DMS153 (cell line): Measurements from ENCODE around the gene RDX.
"Not testable (repeated sequence)": the region's sequence is repeated elsewhere in the genome, so short reads cannot be mapped to it uniquely, and the experiment has no call there.

Experiments
- DNase-seq: peaks from one replicate; lab custom pipeline; 2025; lab: John Stamatoyannopoulos, UW

The RDX gene

DNA sequence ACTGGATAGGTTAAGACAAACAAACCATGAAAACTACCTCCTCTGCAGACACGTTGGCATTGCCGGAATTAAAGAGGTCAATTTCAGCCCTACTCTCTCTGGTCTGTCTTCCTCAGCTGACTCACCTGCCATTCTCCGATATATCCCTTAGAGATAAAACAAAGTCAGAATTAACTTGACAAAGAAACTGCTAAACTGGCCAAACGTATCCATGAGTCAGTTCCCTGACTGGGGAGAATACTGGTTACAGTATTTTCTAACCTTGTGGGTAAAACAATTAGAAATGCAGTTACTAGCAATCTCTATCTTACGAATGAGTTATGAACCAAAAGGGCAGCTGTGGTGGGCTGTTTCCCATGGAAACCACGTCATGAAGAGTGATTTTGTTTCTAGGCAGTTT lies 96.2 kb downstream of the RDX start:
- DNase-seq, result no peak

DNA sequence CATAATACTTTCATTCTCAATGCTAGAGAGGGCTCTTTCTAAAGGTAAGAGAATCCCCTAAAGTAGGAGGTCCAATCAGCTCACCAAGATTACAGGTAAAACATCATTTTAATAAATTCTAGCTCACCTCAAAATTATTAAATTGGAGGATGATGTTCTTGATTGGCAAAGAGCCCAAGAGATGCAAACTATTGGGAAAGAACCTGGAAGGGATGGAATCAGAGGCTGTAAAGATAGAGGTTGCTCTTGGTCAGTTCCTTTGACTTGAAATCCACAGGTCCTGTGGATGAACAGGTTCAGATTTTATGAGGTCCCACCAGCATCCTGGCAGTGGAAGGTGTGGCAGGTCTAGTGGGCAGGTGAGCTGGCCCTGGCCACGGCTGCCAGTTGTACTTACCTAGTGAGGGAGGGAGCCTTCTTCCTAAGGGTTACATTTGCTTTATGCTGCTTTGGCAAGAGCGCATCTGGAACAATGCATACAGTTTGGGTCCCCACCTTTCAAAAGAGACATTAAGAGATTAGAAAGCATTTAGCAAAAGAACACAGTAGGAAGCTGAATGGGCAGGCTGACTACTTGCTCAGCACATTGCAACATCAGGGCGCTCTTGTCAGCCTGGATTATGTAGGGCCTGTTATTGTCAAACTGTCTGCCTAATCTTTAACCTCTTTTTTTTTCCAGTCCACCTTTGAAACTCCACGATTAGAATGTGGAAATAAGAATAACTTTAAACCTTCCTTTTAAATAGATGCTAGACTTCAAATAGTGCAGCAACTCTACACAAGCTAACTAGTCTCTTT lies 97.0 kb downstream of the RDX start:
- DNase-seq, result no peak

DNA sequence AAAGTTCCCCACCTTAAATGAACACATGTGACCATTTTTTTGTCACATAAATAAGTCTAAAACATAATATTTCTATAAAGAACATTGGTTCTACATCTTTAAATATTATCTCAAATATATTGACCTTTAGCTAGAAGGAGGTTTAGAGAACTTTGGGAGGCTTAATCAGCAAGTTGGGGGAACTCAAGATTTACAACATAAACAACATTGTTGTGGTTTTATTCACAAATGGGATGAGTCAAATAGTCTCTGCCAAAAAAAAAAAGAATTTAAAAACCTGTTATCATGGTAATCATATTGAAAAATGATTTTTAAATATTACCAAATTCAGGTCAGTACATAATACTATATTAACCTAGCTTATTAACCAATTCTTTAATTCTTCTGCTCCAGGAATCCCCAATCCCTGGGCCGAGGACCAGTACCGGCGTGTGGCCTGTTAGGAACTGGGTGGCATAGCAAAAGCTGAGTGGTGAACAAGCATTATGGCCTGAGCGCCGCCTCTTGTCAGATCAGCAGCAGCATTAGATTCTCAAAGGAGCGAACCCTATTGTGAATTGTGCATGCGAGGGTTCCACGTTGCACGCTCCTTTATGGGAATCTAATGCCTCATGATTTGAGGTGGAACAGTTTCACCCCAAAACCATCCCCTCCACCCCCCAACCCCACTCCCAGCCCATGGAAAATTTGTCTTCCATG lies 98.2 kb downstream of the RDX start:
- no peak for DNase-seq

DNA sequence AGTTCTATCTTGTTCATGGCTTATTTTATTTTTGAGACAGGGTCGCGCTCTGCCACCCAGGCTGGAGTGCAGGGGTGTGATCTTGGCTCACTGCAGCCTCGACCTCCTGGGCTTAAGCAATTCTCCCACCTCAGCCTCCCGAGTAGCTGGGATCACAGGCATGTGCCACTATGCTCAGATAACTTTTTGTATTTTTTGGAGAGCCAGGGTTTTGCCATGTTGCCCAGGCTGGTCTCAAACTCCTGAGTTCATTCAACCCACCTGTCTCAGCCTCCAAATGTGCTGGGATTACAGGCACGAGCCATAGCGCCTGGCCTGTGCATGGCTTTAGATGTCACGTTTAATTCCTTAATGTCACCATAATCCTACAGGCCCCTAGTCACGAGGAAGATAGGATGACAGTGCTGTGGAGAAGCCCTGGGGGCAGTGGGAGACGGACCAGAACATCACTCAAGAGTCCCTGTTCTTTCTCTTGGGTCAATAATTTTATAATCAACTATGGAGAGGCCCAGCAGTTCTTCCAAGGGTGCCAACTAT lies 99.5 kb downstream of the RDX start:
- no peak for DNase-seq

DNA sequence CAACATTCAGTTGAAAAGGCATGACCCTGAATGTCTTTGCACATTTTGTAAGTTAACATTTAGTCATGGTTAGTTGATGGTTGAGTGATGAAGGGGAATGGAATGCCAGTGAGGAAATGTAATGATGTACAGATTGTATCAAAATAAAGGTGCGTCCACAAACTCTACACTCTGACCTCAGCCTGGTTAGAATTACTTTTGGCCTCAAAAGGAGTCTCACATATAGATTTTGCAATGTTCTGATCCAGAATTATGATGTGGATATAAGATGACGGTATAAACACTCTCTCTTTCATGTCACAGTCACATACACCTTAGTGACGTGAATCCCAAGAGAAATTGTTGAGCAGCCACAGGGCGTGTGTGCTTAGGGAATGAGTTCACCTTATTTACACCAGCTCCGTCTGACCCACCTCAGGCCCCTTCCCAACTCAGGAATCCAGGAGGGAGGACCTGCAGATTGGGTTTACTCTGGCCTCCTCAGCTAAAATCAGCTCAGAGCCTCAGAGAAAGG lies 100.1 kb downstream of the RDX start:
- no peak for DNase-seq

DNA sequence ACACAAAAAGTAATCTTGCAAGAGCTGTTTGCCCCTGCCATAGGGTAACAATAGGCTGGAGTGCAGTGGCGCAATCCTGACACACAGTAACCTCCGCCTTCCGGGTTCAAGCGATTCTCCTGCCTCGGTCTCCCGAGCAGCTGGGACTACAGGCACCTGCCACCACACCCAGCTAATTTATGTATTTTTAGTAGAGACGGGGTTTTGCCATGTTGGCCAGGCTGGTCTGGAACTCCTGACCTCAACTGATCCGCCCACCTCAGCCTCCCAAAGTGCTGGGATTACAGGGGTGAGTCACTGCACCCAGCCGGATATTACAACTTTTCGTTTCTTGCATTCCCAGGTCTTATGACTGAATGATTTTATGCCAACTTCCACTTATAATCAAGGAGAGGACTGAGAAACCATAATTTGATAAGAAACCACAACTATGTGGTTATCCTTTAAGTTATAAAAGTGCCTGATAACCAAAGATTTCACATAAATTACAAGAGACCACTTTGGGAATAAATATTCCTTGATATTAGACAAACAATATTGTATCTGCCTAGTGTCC lies 102.1 kb downstream of the RDX start:
- DNase-seq, result not testable (repeated sequence)

DNA sequence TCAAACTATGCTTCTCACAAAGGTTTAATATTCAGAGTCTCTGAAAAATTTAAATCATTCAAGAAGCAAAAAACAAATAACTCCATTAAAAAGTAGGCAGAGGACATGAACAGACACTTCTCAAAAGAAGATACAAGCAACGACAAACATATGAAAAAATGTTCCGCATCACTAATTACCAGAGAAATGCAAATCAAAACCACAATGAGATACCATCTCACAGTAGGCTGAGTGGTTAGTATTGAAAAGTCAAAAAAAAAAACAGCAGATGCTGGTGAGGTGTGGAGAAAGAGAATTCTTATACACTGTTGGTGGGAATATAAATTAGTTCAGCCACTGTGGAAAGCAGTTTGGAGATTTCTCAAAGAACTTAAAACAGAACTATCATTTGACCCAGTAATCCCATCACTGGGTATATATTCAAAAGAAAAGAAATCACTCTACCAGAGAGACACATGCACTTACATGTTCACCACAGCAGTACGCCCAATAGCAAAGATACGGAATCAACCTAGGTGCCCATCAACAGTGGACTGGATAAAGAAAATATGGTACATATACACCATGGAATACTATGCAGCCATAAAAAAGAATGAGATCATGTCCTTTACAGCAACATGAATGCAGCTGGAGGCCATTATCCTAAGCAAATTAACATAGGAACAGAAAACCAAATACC lies 103.7 kb downstream of the RDX start:
- not testable (repeated sequence) for DNase-seq

DNA sequence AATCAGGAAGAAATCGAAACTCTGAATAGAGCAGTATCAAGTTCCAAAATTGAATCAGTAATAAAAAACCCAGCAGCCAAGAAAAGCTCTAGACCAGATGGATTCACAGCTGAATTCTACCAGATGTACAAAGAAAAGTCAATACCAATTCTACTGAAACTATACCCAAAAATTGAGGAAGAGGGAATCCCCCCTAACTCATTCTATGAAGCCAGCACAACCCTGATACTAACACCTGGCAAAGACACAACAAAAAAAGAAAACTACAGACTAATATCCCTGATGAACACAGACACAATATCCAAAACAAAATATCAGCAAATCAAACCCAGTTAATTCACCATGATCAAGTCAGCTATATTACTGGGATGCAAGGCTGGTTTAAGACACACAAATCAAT lies 105.5 kb downstream of the RDX start:
- DNase-seq, result no peak

DNA sequence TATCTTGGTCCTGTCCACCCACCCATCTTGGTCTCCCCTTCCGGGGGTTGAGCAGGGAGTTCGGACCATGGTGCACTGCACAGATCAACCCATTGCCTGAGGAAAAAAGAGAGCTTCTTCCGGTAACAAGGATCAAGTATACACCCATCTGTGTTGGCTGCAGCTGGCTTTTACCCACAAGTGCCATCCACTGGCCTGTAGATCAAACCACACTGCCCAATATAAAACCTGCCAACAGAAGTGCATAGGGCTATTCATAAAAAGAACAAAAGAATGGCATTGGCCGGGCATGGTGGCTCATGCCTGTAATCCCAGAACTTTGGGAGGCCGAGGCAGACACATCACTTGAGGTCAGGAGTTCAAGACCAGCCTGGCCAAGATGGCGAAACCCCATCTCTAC lies 108.7 kb downstream of the RDX start:
- no peak for DNase-seq

DNA sequence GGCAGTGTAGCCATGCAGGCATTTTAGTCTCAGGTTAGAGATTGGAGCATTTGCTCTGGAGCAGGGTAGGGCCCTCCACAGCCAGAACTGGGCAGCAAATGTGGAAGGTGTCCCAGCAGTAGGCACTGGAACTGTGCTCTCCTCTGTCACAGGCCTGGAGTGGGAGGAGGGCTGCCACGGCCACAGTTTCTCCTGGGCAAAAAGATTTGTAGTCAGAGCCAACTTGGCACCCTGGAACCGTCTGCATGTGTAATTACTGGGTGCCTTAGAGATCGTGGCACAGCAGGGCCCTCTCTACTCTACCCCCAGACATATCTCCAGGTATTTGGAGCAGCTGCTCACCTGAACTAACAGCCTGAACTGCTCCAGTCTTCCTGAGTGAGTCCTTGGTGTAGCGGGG lies 109.5 kb downstream of the RDX start:
- no peak for DNase-seq

DNA sequence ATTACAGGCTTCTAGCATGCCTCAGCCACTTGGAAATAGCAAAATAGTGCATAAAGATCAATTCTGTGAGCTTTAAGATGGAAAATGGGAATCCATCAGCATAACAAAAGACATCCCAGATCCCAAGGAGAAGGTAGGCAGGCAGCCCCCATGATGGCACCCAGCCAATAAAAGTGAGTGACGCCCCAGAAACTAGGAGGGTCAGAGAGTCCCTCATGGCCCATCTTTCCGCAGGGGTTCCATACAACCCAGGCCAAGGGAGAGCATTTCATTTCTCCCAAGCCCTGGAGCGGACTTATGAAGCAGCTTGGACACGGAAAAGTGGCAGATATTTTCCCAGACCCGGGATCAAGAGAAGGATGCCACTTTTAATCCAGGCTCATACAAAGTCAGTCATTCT lies 110.0 kb downstream of the RDX start:
- DNase-seq, result no peak

DNA sequence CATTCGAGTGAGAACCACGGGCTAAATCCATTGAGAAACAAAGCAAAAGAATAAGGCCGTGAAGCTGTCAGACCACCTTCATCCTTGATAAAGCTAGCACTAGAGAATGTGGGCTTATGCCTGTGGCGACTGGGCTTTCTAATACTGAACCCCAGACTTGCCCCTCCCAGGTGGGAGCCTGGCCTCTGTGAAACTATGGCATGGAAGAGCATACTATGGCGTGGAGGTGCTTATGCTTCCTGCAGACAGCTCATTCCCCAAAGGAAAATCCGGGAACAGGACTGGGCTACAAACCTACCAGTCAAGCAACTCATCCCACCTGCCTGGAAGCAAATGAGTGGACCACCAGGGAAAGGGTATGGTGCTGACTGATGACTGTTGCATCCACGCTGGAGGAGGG lies 110.8 kb downstream of the RDX start:
- DNase-seq, result no peak

DNA sequence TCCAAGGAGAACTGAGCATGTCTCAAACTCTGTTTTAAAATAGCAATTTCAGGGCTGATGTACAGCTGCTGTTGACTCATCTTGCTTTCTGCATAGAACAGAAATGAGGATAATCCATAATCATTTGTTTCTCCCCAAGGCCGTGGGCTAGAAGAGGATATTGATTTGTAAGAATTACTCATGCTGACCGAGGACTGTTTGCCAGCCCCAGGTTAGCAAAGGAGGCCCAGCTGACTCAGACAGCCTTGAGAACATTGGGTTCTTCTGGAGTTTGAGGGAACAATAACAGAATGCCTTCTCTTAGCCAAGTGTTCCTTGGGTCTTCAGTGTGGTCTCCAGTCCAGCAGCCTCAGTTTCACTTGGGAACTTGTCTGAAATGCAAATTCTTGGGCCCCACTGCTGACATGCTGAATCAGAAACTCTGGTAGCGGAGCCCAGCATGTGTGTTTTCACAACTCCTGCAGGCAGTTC lies 111.3 kb downstream of the RDX start:
- DNase-seq, result no peak

DNA sequence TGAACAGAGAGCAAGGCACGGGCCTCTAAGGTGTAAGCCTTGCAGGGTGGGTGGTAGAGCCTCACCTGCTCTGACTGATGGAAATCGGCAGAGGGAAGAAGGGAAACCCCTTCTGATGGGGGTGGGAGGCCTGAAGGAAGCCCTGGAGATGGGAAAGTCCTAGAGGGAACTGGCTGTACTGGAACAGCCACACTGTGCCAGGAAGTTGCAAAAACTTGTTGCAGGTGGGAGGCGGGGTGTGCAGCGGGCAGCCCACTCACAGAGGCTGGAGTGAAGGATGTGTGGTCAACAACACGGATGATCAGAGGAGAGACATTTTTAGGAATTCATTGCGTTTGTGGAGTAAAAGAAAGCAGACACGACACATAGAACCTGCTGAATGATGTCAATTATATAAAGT lies 112.0 kb downstream of the RDX start:
- DNase-seq, result no peak

DNA sequence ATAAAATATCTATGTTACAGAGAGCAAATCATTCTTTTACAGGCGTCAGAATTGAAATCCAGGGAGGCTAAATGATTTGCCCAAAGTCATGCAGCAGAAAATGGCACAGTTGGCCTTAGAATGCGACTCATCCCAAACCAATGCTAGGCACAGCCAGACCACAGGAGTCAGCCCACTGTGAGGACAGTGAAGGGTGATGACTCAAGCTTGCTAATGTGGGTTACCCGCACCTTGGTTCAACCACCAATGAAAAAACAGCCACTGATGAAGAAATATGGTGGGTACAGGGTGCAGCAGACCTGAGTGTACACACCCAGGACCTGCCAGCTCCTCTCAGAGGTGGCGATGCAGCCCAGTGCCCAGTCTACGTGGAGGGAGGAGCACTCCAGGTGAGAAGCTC lies 113.5 kb downstream of the RDX start:
- DNase-seq, result no peak

DNA sequence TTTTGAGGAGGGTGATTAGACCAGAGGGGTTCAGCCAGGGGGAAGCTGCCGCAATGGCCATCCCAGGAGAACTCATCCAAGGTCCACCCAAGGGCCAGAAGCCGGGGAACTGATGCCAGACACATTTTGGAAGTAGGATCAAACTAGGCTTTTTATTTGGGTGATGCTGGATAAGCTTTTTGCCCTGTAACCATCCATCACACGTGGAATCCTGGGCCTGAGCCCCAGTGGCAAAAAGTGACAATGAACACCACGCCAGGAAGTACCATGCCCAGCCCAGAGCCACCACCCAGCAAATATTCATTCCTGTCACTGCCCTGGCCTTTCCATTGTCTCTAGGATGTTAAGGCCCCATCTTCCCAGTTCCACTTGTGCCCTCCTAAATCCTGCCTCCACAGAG lies 117.3 kb downstream of the RDX start:
- DNase-seq, result no peak

DNA sequence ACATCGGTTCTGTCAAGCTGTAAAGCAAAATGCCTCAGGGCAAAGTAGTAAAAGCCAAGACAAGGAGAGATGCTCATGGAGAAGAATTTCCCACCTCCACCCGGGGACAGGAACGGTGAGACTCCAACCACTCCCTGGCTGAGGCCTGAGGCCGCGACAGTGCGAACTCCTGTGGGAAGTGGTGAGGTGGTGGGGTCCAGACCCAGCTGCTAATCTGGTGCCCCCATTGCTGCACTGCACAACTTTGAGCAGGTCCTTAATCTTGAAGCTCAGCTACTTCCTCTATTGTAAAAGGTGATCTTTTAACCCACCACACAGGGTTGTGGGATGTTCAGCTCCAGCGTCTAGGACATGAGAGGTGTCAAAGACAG lies 119.3 kb downstream of the RDX start:
- no peak for DNase-seq

DNA sequence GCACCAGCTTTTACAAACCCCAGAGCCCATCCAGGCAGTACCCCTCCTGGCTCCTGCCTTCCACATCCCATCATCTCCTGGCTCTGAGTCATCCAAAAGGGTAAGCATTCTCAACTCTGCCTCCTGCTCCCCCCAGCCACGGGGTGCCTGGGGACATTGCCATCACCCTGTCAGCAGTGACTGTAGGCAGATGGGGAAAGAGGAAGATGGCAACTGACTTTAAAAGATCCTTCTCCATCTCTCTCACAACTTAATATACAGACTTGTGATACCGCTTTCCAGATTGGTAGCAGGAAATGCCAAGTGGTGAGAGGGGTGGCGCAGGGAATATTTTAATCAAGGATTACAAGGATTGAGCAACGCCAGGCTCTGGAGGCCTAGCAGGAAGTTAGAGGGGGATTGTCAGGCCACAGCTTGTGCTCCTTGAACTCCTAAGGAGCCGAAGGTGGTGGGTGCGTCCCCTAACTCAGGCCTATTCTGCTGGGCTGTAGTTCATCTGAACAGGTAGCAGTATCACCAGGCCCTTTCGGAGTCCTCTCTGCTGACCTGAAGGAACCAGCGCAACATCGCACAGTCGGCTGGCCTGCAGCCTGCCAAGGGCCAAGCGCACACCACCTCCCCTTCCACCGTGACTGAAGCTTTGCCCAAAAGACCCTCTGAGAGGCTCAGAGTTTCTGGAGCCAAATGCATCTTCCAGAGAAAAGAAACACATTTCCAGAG lies 119.9 kb downstream of the RDX start:
- DNase-seq, result no peak

DNA sequence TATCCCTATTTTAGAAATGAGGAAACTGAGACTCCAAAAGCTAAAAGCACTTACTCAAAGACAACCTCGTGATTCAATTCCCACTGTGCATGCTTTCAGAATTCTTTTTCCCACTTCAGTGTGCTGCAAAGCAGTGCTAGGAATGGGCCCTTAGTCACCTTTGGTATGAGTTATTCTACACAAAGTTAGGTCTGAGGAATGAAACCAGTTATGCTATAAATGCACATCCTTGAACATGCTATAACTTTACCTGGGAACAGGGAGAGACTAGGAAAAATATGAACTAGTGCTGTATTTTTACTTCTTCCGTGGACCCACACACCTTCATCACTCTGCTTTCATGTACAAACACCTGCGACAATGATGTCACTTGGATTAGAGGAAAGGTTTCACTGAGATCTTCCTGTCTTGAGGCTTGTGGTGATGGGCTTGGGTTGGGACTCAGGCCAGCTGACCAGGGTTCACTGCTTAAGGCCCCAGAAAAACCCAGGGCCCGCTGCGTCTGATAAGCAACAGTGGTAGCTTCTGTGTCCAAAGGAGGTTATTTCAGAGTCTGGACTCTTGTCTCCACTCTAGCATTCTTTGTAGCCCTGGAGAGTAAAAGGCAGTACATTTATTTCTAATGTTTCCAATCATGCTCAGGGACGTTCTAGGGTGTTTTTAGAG lies 121.6 kb downstream of the RDX start:
- no peak for DNase-seq

DNA sequence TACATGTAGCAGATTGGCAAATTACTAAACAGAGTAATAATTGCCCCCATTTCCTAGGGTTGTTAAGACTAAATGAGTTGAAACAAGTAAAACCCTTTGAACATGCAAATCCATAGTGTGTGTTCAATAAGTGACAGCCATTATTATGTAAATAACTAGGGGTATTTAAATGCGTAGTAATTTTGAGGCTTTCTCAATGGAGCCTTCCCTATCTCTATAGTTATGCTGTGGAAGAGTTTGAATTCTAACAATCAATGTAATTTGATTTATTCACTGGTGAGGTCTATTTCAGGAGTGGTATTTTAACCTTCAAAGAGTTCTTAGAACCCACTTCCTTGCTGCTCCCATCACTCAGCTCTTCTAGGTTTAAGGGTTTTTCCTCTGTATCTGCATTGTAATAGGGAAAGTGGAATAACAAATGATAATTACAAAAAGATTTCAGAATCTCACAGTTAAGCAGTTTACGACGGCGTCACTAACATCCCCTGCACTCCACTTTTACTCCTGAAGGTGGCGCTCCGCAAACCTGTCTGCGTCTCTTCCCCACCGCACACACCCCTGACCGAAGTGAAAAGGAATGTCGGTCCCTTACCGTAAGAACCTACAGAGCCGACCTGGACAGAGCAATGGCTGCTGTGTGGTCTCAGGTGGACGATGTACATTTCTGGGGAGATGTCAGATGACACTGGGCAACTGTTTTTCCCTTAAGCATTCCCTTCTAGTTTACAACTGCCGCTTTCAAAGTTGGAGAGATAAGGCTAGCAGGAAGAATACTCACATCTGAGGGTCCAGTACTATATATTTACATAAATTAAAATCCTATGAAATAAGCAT lies 122.4 kb downstream of the RDX start:
- peak; percentile 21 for DNase-seq
